NOMO-1 (cell line): ENCODE results near the gene HTR3E.
A peak's percentile ranks its signal among the peaks of the same experiment; 100 is the strongest.
"Not testable (repeated sequence)": the region's sequence is repeated elsewhere in the genome, so short reads cannot be mapped to it uniquely, and the experiment has no call there.

ENCODE experiments used
- DNase-seq, 2 experiments: peaks; one replicate each; lab custom pipeline; 2025; ENCODE audit not compliant: unreplicated experiment in 2 of 2; lab: John Stamatoyannopoulos, UW

Gene HTR3E

GRCh38 chr3:184096811-184097383 lies at the start of gene HTR3E:
Gene HTR3E (plus strand): TSS chr3:184097064. CDS start chr3:184097530, 466 bp downstream.
- peak in 1 of 2 experiments; percentile 24 for DNase-seq

GRCh38 chr3:184050217-184050847 lies 46.5 kb upstream of the HTR3E start:
- peak in 1 of 2 experiments; percentile 52 for DNase-seq

GRCh38 chr3:184052767-184053166 lies 44.1 kb upstream of the HTR3E start, which contains the start of gene HTR3C:
Gene HTR3C (plus strand): TSS chr3:184053047. CDS start chr3:184053081, 34 bp downstream.
- DNase-seq: no peak

GRCh38 chr3:184058029-184058428 lies 38.8 kb upstream of the HTR3E start:
- DNase-seq: no peak

- no peak for DNase-seq
These were observed 37.4 kb upstream of the HTR3E start for GRCh38 chr3:184059424-184059823.

GRCh38 chr3:184062637-184063036 lies 34.2 kb upstream of the HTR3E start:
- DNase-seq: no peak

- no peak for DNase-seq
These were observed 30.7 kb upstream of the HTR3E start for GRCh38 chr3:184066211-184066610.

GRCh38 chr3:184067573-184068055 lies 29.2 kb upstream of the HTR3E start:
- no peak for DNase-seq

GRCh38 chr3:184068344-184068743 lies 28.5 kb upstream of the HTR3E start:
- no peak for DNase-seq

- DNase-seq: not testable (repeated sequence)
These were observed 25.7 kb upstream of the HTR3E start for GRCh38 chr3:184071142-184071541.

- no peak for DNase-seq
These were observed 23.2 kb upstream of the HTR3E start for GRCh38 chr3:184073621-184074020.

GRCh38 chr3:184075901-184076300 lies 21.0 kb upstream of the HTR3E start:
- no peak for DNase-seq

GRCh38 chr3:184077881-184078280 lies 19.0 kb upstream of the HTR3E start:
- no peak for DNase-seq

GRCh38 chr3:184078851-184079250 lies 18.0 kb upstream of the HTR3E start:
- DNase-seq: no peak

GRCh38 chr3:184081116-184081830 lies 15.6 kb upstream of the HTR3E start:
- DNase-seq: no peak

GRCh38 chr3:184082034-184082433 lies 14.8 kb upstream of the HTR3E start:
- no peak for DNase-seq

- no peak for DNase-seq
These were observed 14.4 kb upstream of the HTR3E start for GRCh38 chr3:184082465-184082864.

- DNase-seq: peak; percentile 88 to 95
These were observed 11.4 kb upstream of the HTR3E start for GRCh38 chr3:184085389-184085852.

- no peak for DNase-seq
These were observed 4.7 kb upstream of the HTR3E start for GRCh38 chr3:184092199-184092598.

GRCh38 chr3:184097556-184097955 lies 692 bp downstream of the HTR3E start:
- no peak for DNase-seq

- DNase-seq: peak in 1 of 2 experiments; percentile 18
These were observed 3.2 kb downstream of the HTR3E start for GRCh38 chr3:184099806-184100686.
